ENCODE results near the gene CD2AP.

DNA sequence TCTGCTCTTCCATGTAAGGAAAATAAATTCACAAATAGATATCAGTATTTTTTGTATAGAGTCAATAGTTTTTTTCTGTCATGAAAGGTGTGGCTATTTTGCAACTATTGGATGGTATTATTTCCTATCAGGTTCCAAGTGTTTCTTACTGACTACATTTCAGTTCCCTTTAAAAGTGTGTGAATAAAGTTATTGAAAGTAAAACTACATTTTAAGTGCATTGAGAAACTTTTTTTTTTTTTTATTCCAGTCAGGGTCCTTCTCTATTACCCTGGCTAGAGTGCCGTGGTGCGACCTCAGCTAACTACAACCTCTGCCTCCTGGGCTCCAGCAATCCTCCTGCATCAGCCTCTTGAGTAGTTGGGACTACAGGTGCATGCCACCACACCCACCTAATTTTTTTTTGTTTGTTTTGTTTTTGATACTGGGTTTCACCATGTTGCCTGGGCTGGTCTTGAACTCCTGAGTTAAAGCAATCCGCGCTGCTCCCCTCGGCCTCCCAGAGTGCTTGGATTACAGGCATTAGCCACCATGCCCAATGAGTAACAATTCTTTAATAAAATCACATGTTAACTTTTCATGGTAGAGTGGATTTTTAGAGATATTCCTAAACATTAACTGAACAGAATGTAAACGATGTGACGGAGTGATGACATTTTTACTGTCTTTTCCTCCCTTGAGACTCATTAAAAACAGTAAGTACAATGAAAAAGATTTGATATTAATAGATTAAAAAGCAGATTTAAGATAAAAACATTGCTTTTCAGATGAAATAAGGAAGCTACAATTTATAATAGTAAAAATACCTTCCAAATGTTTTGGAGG is 151.1 kb downstream of the CD2AP start:
- TF ChIP-seq, protein P1, sequence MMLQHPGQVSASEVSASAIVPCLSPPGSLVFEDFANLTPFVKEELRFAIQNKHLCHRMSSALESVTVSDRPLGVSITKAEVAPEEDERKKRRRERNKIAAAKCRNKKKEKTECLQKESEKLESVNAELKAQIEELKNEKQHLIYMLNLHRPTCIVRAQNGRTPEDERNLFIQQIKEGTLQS (IDR thresholded peaks at IDR 0.05), result no peak
- TF ChIP-seq, protein P2, sequence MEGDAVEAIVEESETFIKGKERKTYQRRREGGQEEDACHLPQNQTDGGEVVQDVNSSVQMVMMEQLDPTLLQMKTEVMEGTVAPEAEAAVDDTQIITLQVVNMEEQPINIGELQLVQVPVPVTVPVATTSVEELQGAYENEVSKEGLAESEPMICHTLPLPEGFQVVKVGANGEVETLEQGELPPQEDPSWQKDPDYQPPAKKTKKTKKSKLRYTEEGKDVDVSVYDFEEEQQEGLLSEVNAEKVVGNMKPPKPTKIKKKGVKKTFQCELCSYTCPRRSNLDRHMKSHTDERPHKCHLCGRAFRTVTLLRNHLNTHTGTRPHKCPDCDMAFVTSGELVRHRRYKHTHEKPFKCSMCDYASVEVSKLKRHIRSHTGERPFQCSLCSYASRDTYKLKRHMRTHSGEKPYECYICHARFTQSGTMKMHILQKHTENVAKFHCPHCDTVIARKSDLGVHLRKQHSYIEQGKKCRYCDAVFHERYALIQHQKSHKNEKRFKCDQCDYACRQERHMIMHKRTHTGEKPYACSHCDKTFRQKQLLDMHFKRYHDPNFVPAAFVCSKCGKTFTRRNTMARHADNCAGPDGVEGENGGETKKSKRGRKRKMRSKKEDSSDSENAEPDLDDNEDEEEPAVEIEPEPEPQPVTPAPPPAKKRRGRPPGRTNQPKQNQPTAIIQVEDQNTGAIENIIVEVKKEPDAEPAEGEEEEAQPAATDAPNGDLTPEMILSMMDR (IDR thresholded peaks at IDR 0.05; ENCODE audit: low read depth, low read length, missing input control), result no peak
- no peak for TF ChIP-seq EGR1 (IDR thresholded peaks at IDR 0.05; ENCODE audit: low read depth in 2 of 2)
- no peak for TF ChIP-seq FOXA1 (IDR thresholded peaks at IDR 0.05)
- TF ChIP-seq RAD21 (IDR thresholded peaks at IDR 0.05), result no peak
- TF ChIP-seq HNF4A (conservative IDR thresholded peaks at IDR 0.05), result no peak
- TF ChIP-seq GABPA (IDR thresholded peaks at IDR 0.05 in 1 of 2, conservative IDR thresholded peaks at IDR 0.05 in 1 of 2), result no peak
- TF ChIP-seq HNF4G (IDR thresholded peaks at IDR 0.05), result no peak
- TF ChIP-seq YY1 (IDR thresholded peaks at IDR 0.05), result no peak
- TF ChIP-seq, protein P3, sequence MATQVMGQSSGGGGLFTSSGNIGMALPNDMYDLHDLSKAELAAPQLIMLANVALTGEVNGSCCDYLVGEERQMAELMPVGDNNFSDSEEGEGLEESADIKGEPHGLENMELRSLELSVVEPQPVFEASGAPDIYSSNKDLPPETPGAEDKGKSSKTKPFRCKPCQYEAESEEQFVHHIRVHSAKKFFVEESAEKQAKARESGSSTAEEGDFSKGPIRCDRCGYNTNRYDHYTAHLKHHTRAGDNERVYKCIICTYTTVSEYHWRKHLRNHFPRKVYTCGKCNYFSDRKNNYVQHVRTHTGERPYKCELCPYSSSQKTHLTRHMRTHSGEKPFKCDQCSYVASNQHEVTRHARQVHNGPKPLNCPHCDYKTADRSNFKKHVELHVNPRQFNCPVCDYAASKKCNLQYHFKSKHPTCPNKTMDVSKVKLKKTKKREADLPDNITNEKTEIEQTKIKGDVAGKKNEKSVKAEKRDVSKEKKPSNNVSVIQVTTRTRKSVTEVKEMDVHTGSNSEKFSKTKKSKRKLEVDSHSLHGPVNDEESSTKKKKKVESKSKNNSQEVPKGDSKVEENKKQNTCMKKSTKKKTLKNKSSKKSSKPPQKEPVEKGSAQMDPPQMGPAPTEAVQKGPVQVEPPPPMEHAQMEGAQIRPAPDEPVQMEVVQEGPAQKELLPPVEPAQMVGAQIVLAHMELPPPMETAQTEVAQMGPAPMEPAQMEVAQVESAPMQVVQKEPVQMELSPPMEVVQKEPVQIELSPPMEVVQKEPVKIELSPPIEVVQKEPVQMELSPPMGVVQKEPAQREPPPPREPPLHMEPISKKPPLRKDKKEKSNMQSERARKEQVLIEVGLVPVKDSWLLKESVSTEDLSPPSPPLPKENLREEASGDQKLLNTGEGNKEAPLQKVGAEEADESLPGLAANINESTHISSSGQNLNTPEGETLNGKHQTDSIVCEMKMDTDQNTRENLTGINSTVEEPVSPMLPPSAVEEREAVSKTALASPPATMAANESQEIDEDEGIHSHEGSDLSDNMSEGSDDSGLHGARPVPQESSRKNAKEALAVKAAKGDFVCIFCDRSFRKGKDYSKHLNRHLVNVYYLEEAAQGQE (IDR thresholded peaks at IDR 0.05), result no peak

Measured in liver (tissue), 3 donors.